ENCODE data around the gene FMNL2. TPM values are rescaled to one million over a fixed set of nuclear protein-coding genes. Genes with fewer than 3 reads are reported as not detected.

FMNL2 gene
- total RNA-seq, 1 donor from 2014 or later, result 15.7 TPM

DNA sequence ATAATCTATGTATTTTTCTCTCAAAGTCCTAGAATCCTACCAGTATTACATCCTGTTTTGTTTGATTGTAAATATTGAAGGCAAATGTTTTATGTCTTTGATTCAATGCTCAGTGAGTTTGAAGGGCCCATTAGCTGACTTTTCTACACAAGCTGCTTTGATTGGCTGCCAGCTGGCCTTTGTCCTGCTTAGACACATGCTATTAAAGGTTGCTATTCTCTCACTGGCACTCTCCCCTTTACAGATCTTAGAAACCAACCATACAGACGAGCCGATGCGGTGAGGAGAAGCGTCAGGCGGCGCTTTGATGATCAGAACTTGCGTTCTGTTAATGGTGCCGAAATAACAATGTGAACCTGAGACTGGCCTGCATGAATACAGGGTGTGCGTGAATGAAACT, 312.6 kb downstream of the FMNL2 start:
- Histone ChIP-seq H3K9ac (ENCODE audit: low read depth in 1 of 3, low read length in 3 of 3) (peak overlapping the region; percentile 10 to 48 (median 16)), H3K4me3 (ENCODE audit: low read length in 3 of 3) (no peak overlapping the region), H3K9me3 (ENCODE audit: control insufficient read depth in 3 of 3, low read length in 3 of 3) (no peaks in the 10 kb centered on the region), H3K4me1 (ENCODE audit: control insufficient read depth in 3 of 3, insufficient read depth in 3 of 3, low read length in 3 of 3) (peaks cover 6 to 12% (median 11%) of the 10 kb centered on the region in 3 donors), H3K36me3 (ENCODE audit: control insufficient read depth in 3 of 3, insufficient read depth in 3 of 3, low read length in 3 of 3) (peaks cover 8 to 21% (median 17%) of the 10 kb centered on the region in 3 donors), H3K27me3 (ENCODE audit: control insufficient read depth in 3 of 3, insufficient read depth in 3 of 3, low read length in 3 of 3) (no peaks in the 10 kb centered on the region), H3K27ac (ENCODE audit: low read depth, low read length) (no peak overlapping the region)

- Histone ChIP-seq H3K27me3 (ENCODE audit: control insufficient read depth in 3 of 3, insufficient read depth in 3 of 3, low read length in 3 of 3) (no peaks in the 10 kb centered on the region), H3K9me3 (ENCODE audit: control insufficient read depth in 3 of 3, low read length in 3 of 3) (no peaks in the 10 kb centered on the region), H3K4me1 (ENCODE audit: control insufficient read depth in 3 of 3, insufficient read depth in 3 of 3, low read length in 3 of 3) (peaks cover 6 to 12% (median 11%) of the 10 kb centered on the region in 3 donors), H3K27ac (ENCODE audit: low read depth, low read length) (no peak overlapping the region), H3K9ac (ENCODE audit: low read depth in 1 of 3, low read length in 3 of 3) (no peak overlapping the region), H3K4me3 (ENCODE audit: low read length in 3 of 3) (no peak overlapping the region), H3K36me3 (ENCODE audit: control insufficient read depth in 3 of 3, insufficient read depth in 3 of 3, low read length in 3 of 3) (peaks cover 5 to 17% (median 11%) of the 10 kb centered on the region in 3 donors)
These were observed 313.4 kb downstream of the FMNL2 start for GRCh38 chr2:152648336-152648735.

GRCh38 chr2:152649997-152650396, 315.0 kb downstream of the FMNL2 start:
- Histone ChIP-seq H3K9ac (ENCODE audit: low read depth in 1 of 3, low read length in 3 of 3) (no peak overlapping the region), H3K36me3 (ENCODE audit: control insufficient read depth in 3 of 3, insufficient read depth in 3 of 3, low read length in 3 of 3) (peaks cover 2 to 15% (median 7%) of the 10 kb centered on the region in 3 donors)

GRCh38 chr2:152650768-152651371, 315.9 kb downstream of the FMNL2 start:
- H3K4me1 ChIP-seq (ENCODE audit: control insufficient read depth in 3 of 3, insufficient read depth in 3 of 3, low read length in 3 of 3), result peaks cover 6 to 12% (median 11%) of the 10 kb centered on the region in 3 donors
- H3K27ac ChIP-seq (ENCODE audit: low read depth, low read length), result no peak overlapping the region
- no peak overlapping the region for H3K9ac ChIP-seq (ENCODE audit: low read depth in 1 of 3, low read length in 3 of 3)
- no peaks in the 10 kb centered on the region for H3K27me3 ChIP-seq (ENCODE audit: control insufficient read depth in 3 of 3, insufficient read depth in 3 of 3, low read length in 3 of 3)
- no peak overlapping the region for H3K4me3 ChIP-seq (ENCODE audit: low read length in 3 of 3)
- H3K9me3 ChIP-seq (ENCODE audit: control insufficient read depth in 3 of 3, low read length in 3 of 3), result no peaks in the 10 kb centered on the region
- H3K36me3 ChIP-seq (ENCODE audit: control insufficient read depth in 3 of 3, insufficient read depth in 3 of 3, low read length in 3 of 3), result peaks cover 0 to 12% (median 0%) of the 10 kb centered on the region in 3 donors

More at GRCh38 chr2:152649997-152650396, 315.0 kb downstream of the FMNL2 start:
- Histone ChIP-seq H3K27me3 (ENCODE audit: control insufficient read depth in 3 of 3, insufficient read depth in 3 of 3, low read length in 3 of 3) (no peaks in the 10 kb centered on the region), H3K27ac (ENCODE audit: low read depth, low read length) (no peak overlapping the region), H3K4me1 (ENCODE audit: control insufficient read depth in 3 of 3, insufficient read depth in 3 of 3, low read length in 3 of 3) (peaks cover 6 to 12% (median 11%) of the 10 kb centered on the region in 3 donors), H3K4me3 (ENCODE audit: low read length in 3 of 3) (no peak overlapping the region), H3K9me3 (ENCODE audit: control insufficient read depth in 3 of 3, low read length in 3 of 3) (no peaks in the 10 kb centered on the region)

- H3K9ac ChIP-seq (ENCODE audit: low read depth in 1 of 3, low read length in 3 of 3), result no peak overlapping the region
- no peaks in the 10 kb centered on the region for H3K27me3 ChIP-seq (ENCODE audit: control insufficient read depth in 3 of 3, insufficient read depth in 3 of 3, low read length in 3 of 3)
- H3K4me1 ChIP-seq (ENCODE audit: control insufficient read depth in 3 of 3, insufficient read depth in 3 of 3, low read length in 3 of 3), result peaks cover 6 to 11% (median 10%) of the 10 kb centered on the region in 3 donors
- peaks cover 2 to 20% (median 3%) of the 10 kb centered on the region in 3 donors for H3K36me3 ChIP-seq (ENCODE audit: control insufficient read depth in 3 of 3, insufficient read depth in 3 of 3, low read length in 3 of 3)
- H3K9me3 ChIP-seq (ENCODE audit: control insufficient read depth in 3 of 3, low read length in 3 of 3), result no peaks in the 10 kb centered on the region
- no peak overlapping the region for H3K27ac ChIP-seq (ENCODE audit: low read depth, low read length)
- no peak overlapping the region for H3K4me3 ChIP-seq (ENCODE audit: low read length in 3 of 3)
These were observed 316.9 kb downstream of the FMNL2 start for GRCh38 chr2:152651834-152652233.

- Histone ChIP-seq H3K9ac (ENCODE audit: low read depth in 1 of 3, low read length in 3 of 3) (no peak overlapping the region), H3K9me3 (ENCODE audit: control insufficient read depth in 3 of 3, low read length in 3 of 3) (no peaks in the 10 kb centered on the region), H3K27ac (ENCODE audit: low read depth, low read length) (no peak overlapping the region), H3K27me3 (ENCODE audit: control insufficient read depth in 3 of 3, insufficient read depth in 3 of 3, low read length in 3 of 3) (no peaks in the 10 kb centered on the region), H3K36me3 (ENCODE audit: control insufficient read depth in 3 of 3, insufficient read depth in 3 of 3, low read length in 3 of 3) (peaks cover 6 to 51% (median 33%) of the 10 kb centered on the region in 3 donors), H3K4me1 (ENCODE audit: control insufficient read depth in 3 of 3, insufficient read depth in 3 of 3, low read length in 3 of 3) (no peaks in the 10 kb centered on the region), H3K4me3 (ENCODE audit: low read length in 3 of 3) (no peak overlapping the region)
These were observed 320.9 kb downstream of the FMNL2 start for GRCh38 chr2:152655880-152656279.

DNA sequence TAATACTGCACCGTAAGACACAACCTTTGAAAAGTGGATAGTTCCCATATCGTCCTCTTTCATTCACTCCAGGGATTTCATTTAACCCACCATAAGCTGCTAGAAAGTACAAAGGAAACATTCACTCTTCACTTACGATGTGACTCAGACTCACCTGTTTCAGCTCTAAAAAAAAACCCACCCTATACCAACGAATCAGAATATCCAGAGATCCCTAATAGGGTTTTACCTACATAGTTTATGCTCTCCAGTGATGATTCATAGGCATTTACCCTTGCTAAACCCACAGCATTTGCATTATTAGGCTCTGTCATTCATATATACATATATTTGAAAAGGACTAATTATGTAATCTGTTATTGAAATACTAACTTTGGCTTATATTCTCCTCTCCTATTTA, 322.1 kb downstream of the FMNL2 start:
- no peak overlapping the region for H3K4me3 ChIP-seq (ENCODE audit: low read length in 3 of 3)
- peaks cover 10 to 58% (median 36%) of the 10 kb centered on the region in 3 donors for H3K36me3 ChIP-seq (ENCODE audit: control insufficient read depth in 3 of 3, insufficient read depth in 3 of 3, low read length in 3 of 3)
- H3K9me3 ChIP-seq (ENCODE audit: control insufficient read depth in 3 of 3, low read length in 3 of 3), result no peaks in the 10 kb centered on the region
- H3K9ac ChIP-seq (ENCODE audit: low read depth in 1 of 3, low read length in 3 of 3), result no peak overlapping the region
- no peak overlapping the region for H3K27ac ChIP-seq (ENCODE audit: low read depth, low read length)
- no peaks in the 10 kb centered on the region for H3K27me3 ChIP-seq (ENCODE audit: control insufficient read depth in 3 of 3, insufficient read depth in 3 of 3, low read length in 3 of 3)
- no peaks in the 10 kb centered on the region for H3K4me1 ChIP-seq (ENCODE audit: control insufficient read depth in 3 of 3, insufficient read depth in 3 of 3, low read length in 3 of 3)

DNA sequence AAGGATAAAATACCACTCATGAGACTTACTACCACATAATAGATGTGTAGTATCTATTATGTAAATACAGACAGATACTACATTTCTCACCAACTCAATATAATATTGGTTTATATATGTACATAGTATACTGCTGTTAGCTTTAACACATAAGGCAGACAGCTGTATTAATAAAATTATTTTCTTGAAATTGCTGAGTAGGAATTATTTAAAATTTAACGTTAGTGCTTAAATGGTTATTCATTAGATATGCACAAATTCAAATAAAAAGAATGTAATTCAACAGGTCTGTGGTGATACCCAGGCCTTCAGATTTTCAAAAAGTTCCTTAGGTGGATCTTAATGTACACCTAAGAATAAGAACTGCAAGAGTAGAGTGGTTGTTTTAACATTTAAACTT, 323.2 kb downstream of the FMNL2 start:
- Histone ChIP-seq H3K27ac (ENCODE audit: low read depth, low read length) (no peak overlapping the region), H3K27me3 (ENCODE audit: control insufficient read depth in 3 of 3, insufficient read depth in 3 of 3, low read length in 3 of 3) (no peaks in the 10 kb centered on the region), H3K4me1 (ENCODE audit: control insufficient read depth in 3 of 3, insufficient read depth in 3 of 3, low read length in 3 of 3) (no peaks in the 10 kb centered on the region), H3K36me3 (ENCODE audit: control insufficient read depth in 3 of 3, insufficient read depth in 3 of 3, low read length in 3 of 3) (peaks cover 15 to 60% (median 40%) of the 10 kb centered on the region in 3 donors), H3K9me3 (ENCODE audit: control insufficient read depth in 3 of 3, low read length in 3 of 3) (no peaks in the 10 kb centered on the region), H3K9ac (ENCODE audit: low read depth in 1 of 3, low read length in 3 of 3) (no peak overlapping the region), H3K4me3 (ENCODE audit: low read length in 3 of 3) (no peak overlapping the region)

GRCh38 chr2:152661076-152661475, 326.1 kb downstream of the FMNL2 start:
- Histone ChIP-seq H3K9ac (ENCODE audit: low read depth in 1 of 3, low read length in 3 of 3) (no peak overlapping the region), H3K36me3 (ENCODE audit: control insufficient read depth in 3 of 3, insufficient read depth in 3 of 3, low read length in 3 of 3) (peaks cover 25 to 73% (median 54%) of the 10 kb centered on the region in 3 donors), H3K27ac (ENCODE audit: low read depth, low read length) (no peak overlapping the region), H3K9me3 (ENCODE audit: control insufficient read depth in 3 of 3, low read length in 3 of 3) (no peaks in the 10 kb centered on the region), H3K4me1 (ENCODE audit: control insufficient read depth in 3 of 3, insufficient read depth in 3 of 3, low read length in 3 of 3) (no peaks in the 10 kb centered on the region), H3K27me3 (ENCODE audit: control insufficient read depth in 3 of 3, insufficient read depth in 3 of 3, low read length in 3 of 3) (no peaks in the 10 kb centered on the region), H3K4me3 (ENCODE audit: low read length in 3 of 3) (no peak overlapping the region)

GRCh38 chr2:152664725-152665124, 329.8 kb downstream of the FMNL2 start:
- Histone ChIP-seq H3K36me3 (ENCODE audit: control insufficient read depth in 3 of 3, insufficient read depth in 3 of 3, low read length in 3 of 3) (peaks cover 30 to 63% (median 55%) of the 10 kb centered on the region in 3 donors), H3K4me3 (ENCODE audit: low read length in 3 of 3) (no peak overlapping the region), H3K27ac (ENCODE audit: low read depth, low read length) (no peak overlapping the region), H3K9ac (ENCODE audit: low read depth in 1 of 3, low read length in 3 of 3) (no peak overlapping the region), H3K27me3 (ENCODE audit: control insufficient read depth in 3 of 3, insufficient read depth in 3 of 3, low read length in 3 of 3) (no peaks in the 10 kb centered on the region), H3K9me3 (ENCODE audit: control insufficient read depth in 3 of 3, low read length in 3 of 3) (no peaks in the 10 kb centered on the region), H3K4me1 (ENCODE audit: control insufficient read depth in 3 of 3, insufficient read depth in 3 of 3, low read length in 3 of 3) (no peaks in the 10 kb centered on the region)

All from skeletal muscle tissue (tissue), 4 donors.